GM23338 (cell line): ENCODE data around the gene ITPR2. TPM values are rescaled to one million over a fixed set of nuclear protein-coding genes. Genes with fewer than 3 reads are reported as not detected.

Experiments used
- ATAC-seq: fragments of 200-7000 bp; cut with Tn5 transposase; 3 replicates; pipeline ENCODE4 v1.9.1; 2020
- DNase-seq: peaks from one replicate; pipeline ENCODE4 v3.0.0-alpha.2; 2015; ENCODE audit warnings: low spot score
- H2AFZ ChIP-seq: fragments of 200-600 bp; sonication (generic); 2 replicates; pipeline ENCODE4 v1.8.0; 2016; ENCODE audit warnings: antibody characterized with exemption, mild to moderate bottlenecking, moderate library complexity
- H3F3A ChIP-seq: fragments of 200-600 bp; sonication (generic); replicated peaks from 2 replicates; pipeline ENCODE4 v1.8.0; 2017; ENCODE audit warnings: antibody characterized with exemption, mixed run types, low read depth
- H3K27ac ChIP-seq: fragments of 200-600 bp; sonication (generic); 2 replicates; pipeline ENCODE4 v1.6.1; 2016; ENCODE audit warnings: low read depth
- H3K27me3 ChIP-seq: fragments of 200-600 bp; sonication (generic); 2 replicates; pipeline ENCODE4 v1.8.0; 2016; ENCODE audit warnings: mild to moderate bottlenecking, mixed run types, moderate library complexity; ENCODE audit not compliant: insufficient read depth
- H3K36me3 ChIP-seq: fragments of 200-600 bp; sonication (generic); 2 replicates; pipeline ENCODE4 v1.8.0; 2016; ENCODE audit warnings: mild to moderate bottlenecking; ENCODE audit not compliant: insufficient read depth
- H3K4me1 ChIP-seq: fragments of 200-600 bp; sonication (generic); 2 replicates; pipeline ENCODE4 v1.8.0; 2016; ENCODE audit warnings: mild to moderate bottlenecking, moderate library complexity; ENCODE audit not compliant: insufficient read depth
- H3K4me2 ChIP-seq: fragments of 200-600 bp; sonication (generic); 2 replicates; pipeline ENCODE4 v1.7.1; 2017; ENCODE audit warnings: mixed run types
- H3K4me3 ChIP-seq: fragments of 200-600 bp; sonication (generic); 2 replicates; pipeline ENCODE4 v1.6.1; 2016; ENCODE audit warnings: mixed run types
- H3K79me2 ChIP-seq: fragments of 200-600 bp; sonication (generic); replicated peaks from 2 replicates; pipeline ENCODE4 v1.8.0; 2017; ENCODE audit warnings: mild to moderate bottlenecking; ENCODE audit not compliant: insufficient read depth
- H3K9me2 ChIP-seq: fragments of 200-600 bp; sonication (generic); 2 replicates; pipeline ENCODE4 v1.8.0; 2017; ENCODE audit not compliant: insufficient read depth
- H4K20me1 ChIP-seq: fragments of 200-600 bp; sonication (generic); replicated peaks from 2 replicates; pipeline ENCODE4 v1.8.0; 2017; ENCODE audit warnings: mild to moderate bottlenecking; ENCODE audit not compliant: insufficient read depth
- H3K27ac Mint-ChIP-seq: 2 replicates; pipeline ENCODE4 v1.8.0; 2020; ENCODE audit warnings: inconsistent platforms, mild to moderate bottlenecking, moderate library complexity, mixed read lengths
- H3K27me3 Mint-ChIP-seq: 3 replicates; pipeline ENCODE4 v1.8.0; 2022; ENCODE audit warnings: low read depth, mild to moderate bottlenecking, moderate library complexity, mixed read lengths, inconsistent platforms; ENCODE audit not compliant: insufficient read depth, poor library complexity
- H3K36me3 Mint-ChIP-seq: 3 replicates; pipeline ENCODE4 v1.8.0; 2021; ENCODE audit warnings: low read depth, mild to moderate bottlenecking, inconsistent platforms, moderate library complexity, mixed read lengths
- H3K4me1 Mint-ChIP-seq: 3 replicates; pipeline ENCODE4 v1.8.0; 2020; ENCODE audit warnings: mild to moderate bottlenecking, inconsistent platforms, mixed read lengths
- H3K4me3 Mint-ChIP-seq: 3 replicates; pipeline ENCODE4 v1.8.0; 2021; ENCODE audit warnings: moderate library complexity, mild to moderate bottlenecking, inconsistent platforms, mixed read lengths
- H3K9me3 Mint-ChIP-seq: 3 replicates; pipeline ENCODE4 v1.8.0; 2020; ENCODE audit warnings: moderate library complexity, mild to moderate bottlenecking, inconsistent platforms, mixed read lengths
- CREB1 ChIP-seq: fragments of 250-450 bp; sonication (Bioruptor Pico); IDR thresholded peaks from 2 replicates; pipeline ENCODE4 v1.5.0; 2020; ENCODE audit warnings: low read depth, mild to moderate bottlenecking, moderate library complexity
- EZH2 ChIP-seq: fragments of 200-600 bp; sonication (generic); IDR thresholded peaks from one replicate; pipeline ENCODE4 v1.8.0; 2017; ENCODE audit warnings: antibody characterized with exemption, mild to moderate bottlenecking, low read depth; ENCODE audit not compliant: unreplicated experiment
- EZH2phosphoT487 ChIP-seq: fragments of 200-600 bp; sonication (generic); IDR thresholded peaks from one replicate; pipeline ENCODE4 v1.8.1; 2018; ENCODE audit warnings: antibody characterized with exemption; ENCODE audit not compliant: unreplicated experiment
- NANOG ChIP-seq: IDR thresholded peaks from 2 replicates; pipeline ENCODE4 v1.6.1; 2016; ENCODE audit warnings: antibody characterized with exemption, borderline replicate concordance
- POLR2AphosphoS5 ChIP-seq: IDR thresholded peaks from 2 replicates; pipeline ENCODE4 v1.6.1; 2016; ENCODE audit warnings: antibody characterized with exemption, low read depth
- STAT1 ChIP-seq: IDR thresholded peaks from one replicate; pipeline ENCODE4 v1.6.1; 2016; ENCODE audit warnings: antibody characterized with exemption; ENCODE audit not compliant: unreplicated experiment
- ZNF114 ChIP-seq: fragments of 250-450 bp; sonication (Bioruptor Pico); IDR thresholded peaks from 2 replicates; pipeline ENCODE4 v1.5.0; 2020; ENCODE audit warnings: mild to moderate bottlenecking, moderate library complexity
- polyA plus RNA-seq: library from polyadenylated mRNA; unstranded; fragments of >200 nt; fragmentation: Nextera tagmentation; extraction: Ambion mirVana; gene quantifications from 2 replicates; pipeline ENCODE4 v1.2.1, GENCODE V29; 2016
- total RNA-seq: library from RNA; depleted of rRNA; stranded (reverse); fragments of >200 nt; shearing (Covaris generic); gene quantifications from 2 replicates; pipeline ENCODE4 v1.2.3, GENCODE V29; 2014
- TF ChIP-seq, protein P1 (sequence below): fragments of 250-450 bp; sonication (Bioruptor Pico); IDR thresholded peaks from 2 replicates; pipeline ENCODE4 v1.5.0; 2020; ENCODE audit warnings: mild to moderate bottlenecking, moderate library complexity
- TF ChIP-seq, protein P2 (sequence below): IDR thresholded peaks from one replicate; pipeline ENCODE4 v1.6.1; 2018; ENCODE audit warnings: antibody characterized with exemption; ENCODE audit not compliant: unreplicated experiment
- TF ChIP-seq, protein P3 (sequence below), 2 experiments: fragments of 200-600 bp in 1 of 2; sonication (generic) in 1 of 2; conservative IDR thresholded peaks; 2 replicates each; pipeline versions ENCODE4 v1.5.1 to v1.6.1; 2016 to 2017; ENCODE audit warnings: antibody characterized with exemption in 2 of 2, low read depth in 2 of 2, mild to moderate bottlenecking in 2 of 2, moderate library complexity in 1 of 2

ITPR2 gene
- total and polyA plus RNA-seq, 2 experiments from 2014 or later, result 44.5 to 65.2 TPM

DNA sequence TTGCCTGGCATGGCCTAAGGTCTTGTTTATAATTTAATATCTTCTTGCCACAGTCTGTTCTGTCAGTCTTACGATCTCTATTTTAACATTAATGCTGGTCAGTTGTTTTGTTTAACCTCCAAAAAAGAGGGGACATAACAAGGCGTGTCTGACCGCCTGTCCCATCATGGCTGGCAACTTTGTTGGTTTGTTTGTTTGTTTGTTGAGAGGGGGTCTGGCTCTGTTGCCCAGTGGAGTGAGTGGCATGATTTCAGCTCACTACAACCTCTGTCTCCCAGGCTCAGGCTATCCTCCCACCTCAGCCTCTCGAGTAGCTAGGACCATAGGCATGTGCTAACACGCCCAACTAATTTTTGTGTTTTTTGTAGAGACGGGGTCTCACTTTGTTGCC is 36.1 kb upstream of the ITPR2 start:
- Histone ChIP-seq H3K9me2 (no peaks in the 10 kb centered on the region), H3K27me3 (no peaks in the 10 kb centered on the region), H3K27ac (no peak overlapping the region), H3K4me3 (no peak overlapping the region), H3K4me1 (no peaks in the 10 kb centered on the region), H4K20me1 (no peaks in the 10 kb centered on the region), H3K4me2 (no peak overlapping the region), H3F3A (no peaks in the 10 kb centered on the region), H3K79me2 (no peaks in the 10 kb centered on the region), H3K36me3 (no peaks in the 10 kb centered on the region), H2AFZ (0 out of 2 replicates have a peak overlapping the region, but pooled peaks have one; percentile 10)
- peaks cover 2% of the 10 kb centered on the region; the same call in 1 of the 3 replicates for H3K4me1 Mint-ChIP-seq
- no peak overlapping the region for H3K27ac Mint-ChIP-seq
- DNase-seq (no peak), ATAC-seq (no peak)
- H3K27me3 Mint-ChIP-seq, result peaks cover 2% of the 10 kb centered on the region
- TF ChIP-seq ZNF114 (no peak), NANOG (no peak), POLR2AphosphoS5 (no peak), EZH2 (no peak), STAT1 (no peak), EZH2phosphoT487 (no peak), CREB1 (CRISPR knock-in tag) (no peak)
- TF ChIP-seq, protein P1, sequence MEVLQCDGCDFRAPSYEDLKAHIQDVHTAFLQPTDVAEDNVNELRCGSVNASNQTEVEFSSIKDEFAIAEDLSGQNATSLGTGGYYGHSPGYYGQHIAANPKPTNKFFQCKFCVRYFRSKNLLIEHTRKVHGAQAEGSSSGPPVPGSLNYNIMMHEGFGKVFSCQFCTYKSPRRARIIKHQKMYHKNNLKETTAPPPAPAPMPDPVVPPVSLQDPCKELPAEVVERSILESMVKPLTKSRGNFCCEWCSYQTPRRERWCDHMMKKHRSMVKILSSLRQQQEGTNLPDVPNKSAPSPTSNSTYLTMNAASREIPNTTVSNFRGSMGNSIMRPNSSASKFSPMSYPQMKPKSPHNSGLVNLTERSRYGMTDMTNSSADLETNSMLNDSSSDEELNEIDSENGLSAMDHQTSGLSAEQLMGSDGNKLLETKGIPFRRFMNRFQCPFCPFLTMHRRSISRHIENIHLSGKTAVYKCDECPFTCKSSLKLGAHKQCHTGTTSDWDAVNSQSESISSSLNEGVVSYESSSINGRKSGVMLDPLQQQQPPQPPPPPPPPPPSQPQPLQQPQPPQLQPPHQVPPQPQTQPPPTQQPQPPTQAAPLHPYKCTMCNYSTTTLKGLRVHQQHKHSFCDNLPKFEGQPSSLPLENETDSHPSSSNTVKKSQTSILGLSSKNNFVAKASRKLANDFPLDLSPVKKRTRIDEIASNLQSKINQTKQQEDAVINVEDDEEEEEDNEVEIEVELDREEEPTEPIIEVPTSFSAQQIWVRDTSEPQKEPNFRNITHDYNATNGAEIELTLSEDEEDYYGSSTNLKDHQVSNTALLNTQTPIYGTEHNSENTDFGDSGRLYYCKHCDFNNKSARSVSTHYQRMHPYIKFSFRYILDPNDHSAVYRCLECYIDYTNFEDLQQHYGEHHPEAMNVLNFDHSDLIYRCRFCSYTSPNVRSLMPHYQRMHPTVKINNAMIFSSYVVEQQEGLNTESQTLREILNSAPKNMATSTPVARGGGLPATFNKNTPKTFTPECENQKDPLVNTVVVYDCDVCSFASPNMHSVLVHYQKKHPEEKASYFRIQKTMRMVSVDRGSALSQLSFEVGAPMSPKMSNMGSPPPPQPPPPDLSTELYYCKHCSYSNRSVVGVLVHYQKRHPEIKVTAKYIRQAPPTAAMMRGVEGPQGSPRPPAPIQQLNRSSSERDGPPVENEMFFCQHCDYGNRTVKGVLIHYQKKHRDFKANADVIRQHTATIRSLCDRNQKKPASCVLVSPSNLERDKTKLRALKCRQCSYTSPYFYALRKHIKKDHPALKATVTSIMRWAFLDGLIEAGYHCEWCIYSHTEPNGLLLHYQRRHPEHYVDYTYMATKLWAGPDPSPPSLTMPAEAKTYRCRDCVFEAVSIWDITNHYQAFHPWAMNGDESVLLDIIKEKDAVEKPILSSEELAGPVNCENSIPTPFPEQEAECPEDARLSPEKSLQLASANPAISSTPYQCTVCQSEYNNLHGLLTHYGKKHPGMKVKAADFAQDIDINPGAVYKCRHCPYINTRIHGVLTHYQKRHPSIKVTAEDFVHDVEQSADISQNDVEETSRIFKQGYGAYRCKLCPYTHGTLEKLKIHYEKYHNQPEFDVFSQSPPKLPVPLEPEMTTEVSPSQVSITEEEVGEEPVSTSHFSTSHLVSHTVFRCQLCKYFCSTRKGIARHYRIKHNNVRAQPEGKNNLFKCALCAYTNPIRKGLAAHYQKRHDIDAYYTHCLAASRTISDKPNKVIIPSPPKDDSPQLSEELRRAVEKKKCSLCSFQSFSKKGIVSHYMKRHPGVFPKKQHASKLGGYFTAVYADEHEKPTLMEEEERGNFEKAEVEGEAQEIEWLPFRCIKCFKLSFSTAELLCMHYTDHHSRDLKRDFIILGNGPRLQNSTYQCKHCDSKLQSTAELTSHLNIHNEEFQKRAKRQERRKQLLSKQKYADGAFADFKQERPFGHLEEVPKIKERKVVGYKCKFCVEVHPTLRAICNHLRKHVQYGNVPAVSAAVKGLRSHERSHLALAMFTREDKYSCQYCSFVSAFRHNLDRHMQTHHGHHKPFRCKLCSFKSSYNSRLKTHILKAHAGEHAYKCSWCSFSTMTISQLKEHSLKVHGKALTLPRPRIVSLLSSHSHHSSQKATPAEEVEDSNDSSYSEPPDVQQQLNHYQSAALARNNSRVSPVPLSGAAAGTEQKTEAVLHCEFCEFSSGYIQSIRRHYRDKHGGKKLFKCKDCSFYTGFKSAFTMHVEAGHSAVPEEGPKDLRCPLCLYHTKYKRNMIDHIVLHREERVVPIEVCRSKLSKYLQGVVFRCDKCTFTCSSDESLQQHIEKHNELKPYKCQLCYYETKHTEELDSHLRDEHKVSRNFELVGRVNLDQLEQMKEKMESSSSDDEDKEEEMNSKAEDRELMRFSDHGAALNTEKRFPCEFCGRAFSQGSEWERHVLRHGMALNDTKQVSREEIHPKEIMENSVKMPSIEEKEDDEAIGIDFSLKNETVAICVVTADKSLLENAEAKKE, result no peak
- TF ChIP-seq, protein P2, sequence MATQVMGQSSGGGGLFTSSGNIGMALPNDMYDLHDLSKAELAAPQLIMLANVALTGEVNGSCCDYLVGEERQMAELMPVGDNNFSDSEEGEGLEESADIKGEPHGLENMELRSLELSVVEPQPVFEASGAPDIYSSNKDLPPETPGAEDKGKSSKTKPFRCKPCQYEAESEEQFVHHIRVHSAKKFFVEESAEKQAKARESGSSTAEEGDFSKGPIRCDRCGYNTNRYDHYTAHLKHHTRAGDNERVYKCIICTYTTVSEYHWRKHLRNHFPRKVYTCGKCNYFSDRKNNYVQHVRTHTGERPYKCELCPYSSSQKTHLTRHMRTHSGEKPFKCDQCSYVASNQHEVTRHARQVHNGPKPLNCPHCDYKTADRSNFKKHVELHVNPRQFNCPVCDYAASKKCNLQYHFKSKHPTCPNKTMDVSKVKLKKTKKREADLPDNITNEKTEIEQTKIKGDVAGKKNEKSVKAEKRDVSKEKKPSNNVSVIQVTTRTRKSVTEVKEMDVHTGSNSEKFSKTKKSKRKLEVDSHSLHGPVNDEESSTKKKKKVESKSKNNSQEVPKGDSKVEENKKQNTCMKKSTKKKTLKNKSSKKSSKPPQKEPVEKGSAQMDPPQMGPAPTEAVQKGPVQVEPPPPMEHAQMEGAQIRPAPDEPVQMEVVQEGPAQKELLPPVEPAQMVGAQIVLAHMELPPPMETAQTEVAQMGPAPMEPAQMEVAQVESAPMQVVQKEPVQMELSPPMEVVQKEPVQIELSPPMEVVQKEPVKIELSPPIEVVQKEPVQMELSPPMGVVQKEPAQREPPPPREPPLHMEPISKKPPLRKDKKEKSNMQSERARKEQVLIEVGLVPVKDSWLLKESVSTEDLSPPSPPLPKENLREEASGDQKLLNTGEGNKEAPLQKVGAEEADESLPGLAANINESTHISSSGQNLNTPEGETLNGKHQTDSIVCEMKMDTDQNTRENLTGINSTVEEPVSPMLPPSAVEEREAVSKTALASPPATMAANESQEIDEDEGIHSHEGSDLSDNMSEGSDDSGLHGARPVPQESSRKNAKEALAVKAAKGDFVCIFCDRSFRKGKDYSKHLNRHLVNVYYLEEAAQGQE, result no peak
- TF ChIP-seq, protein P3, sequence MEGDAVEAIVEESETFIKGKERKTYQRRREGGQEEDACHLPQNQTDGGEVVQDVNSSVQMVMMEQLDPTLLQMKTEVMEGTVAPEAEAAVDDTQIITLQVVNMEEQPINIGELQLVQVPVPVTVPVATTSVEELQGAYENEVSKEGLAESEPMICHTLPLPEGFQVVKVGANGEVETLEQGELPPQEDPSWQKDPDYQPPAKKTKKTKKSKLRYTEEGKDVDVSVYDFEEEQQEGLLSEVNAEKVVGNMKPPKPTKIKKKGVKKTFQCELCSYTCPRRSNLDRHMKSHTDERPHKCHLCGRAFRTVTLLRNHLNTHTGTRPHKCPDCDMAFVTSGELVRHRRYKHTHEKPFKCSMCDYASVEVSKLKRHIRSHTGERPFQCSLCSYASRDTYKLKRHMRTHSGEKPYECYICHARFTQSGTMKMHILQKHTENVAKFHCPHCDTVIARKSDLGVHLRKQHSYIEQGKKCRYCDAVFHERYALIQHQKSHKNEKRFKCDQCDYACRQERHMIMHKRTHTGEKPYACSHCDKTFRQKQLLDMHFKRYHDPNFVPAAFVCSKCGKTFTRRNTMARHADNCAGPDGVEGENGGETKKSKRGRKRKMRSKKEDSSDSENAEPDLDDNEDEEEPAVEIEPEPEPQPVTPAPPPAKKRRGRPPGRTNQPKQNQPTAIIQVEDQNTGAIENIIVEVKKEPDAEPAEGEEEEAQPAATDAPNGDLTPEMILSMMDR (conservative IDR thresholded peaks at IDR 0.05; ENCODE audit: low read depth in 2 of 2), result no peak
- no peaks in the 10 kb centered on the region for H3K36me3 Mint-ChIP-seq
- no peaks in the 10 kb centered on the region for H3K9me3 Mint-ChIP-seq
- H3K4me3 Mint-ChIP-seq, result no peak overlapping the region
